Fibroblast of skin of right quadriceps (primary cell): ENCODE data around the gene KANSL2.
"Not testable (repeated sequence)": the region's sequence is repeated elsewhere in the genome, so short reads cannot be mapped to it uniquely, and the experiment has no call there.

ENCODE experiments used
- DNase-seq: peaks from one replicate; pipeline ENCODE4 v3.0.0-alpha.2; 2013

KANSL2 gene

DNA sequence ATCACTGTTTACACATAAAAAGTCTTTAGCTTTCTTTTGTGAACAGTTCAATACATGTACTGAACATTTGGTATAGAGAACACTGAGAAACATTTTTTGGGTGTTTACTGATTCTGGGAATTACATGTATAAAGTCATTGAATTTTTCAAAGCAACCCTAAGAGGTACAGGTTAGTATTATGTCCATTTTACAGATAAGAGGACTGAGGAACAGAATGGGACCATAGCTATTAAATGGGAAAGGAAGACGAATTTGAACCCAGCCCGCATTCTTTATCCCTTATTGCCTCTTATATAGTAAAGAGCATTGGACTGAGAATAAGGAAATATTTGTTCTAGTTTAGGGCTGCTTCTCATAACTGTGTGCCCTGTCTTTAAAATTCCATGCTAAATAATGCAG is 889 bp upstream of the KANSL2 start:
- DNase-seq = no peak

GRCh38 chr12:48682533-48682905 is 481 bp upstream of the KANSL2 start:
- DNase-seq = not testable (repeated sequence)

- DNase-seq = peak; percentile 4
Observed at GRCh38 chr12:48681399-48681709, 684 bp downstream of the KANSL2 start.

DNA sequence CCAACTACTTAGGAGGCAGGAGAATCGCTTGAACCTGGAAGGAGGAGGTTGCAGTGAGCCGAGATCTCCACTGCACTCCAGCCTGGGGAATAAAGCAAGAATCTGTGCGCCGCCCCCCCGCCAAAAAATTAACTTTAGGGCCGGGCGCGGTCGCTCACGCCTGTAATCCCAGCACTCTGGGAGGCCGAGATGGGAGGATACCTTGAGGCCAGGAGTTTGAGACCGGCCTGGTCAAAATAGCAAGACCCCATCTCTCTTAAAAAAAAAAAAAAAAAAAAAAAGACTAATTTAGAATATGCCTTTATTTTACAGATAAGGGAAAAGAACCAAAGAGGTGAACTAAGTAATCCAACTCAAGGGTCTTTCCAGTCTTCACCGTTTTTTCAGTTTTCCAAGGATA is 1.2 kb downstream of the KANSL2 start:
- DNase-seq = no peak

GRCh38 chr12:48678551-48679185 is 3.4 kb downstream of the KANSL2 start:
- DNase-seq = no peak

- DNase-seq = peak; percentile 14
Observed at GRCh38 chr12:48671231-48671856, 10.7 kb downstream of the KANSL2 start.

- DNase-seq = no peak
Observed at GRCh38 chr12:48668996-48669395, 13.0 kb downstream of the KANSL2 start.

DNA sequence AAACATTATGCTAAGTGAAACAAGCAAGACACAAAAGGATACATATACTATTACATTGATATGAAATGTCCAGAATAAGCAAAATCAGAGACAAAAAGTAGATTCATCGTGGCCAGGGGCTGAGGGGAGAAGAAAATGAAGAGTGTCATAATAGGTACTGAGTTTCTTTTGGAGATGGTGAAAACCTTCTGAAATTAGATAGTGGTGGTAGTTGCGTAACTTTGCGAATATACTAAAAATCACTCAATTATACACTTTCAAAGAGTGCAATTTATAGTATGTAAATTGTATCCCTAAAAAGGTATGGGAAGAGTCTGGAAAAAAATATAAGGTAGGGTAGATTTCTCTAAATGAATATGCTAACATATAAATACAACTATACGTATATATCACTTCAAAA is 22.2 kb downstream of the KANSL2 start:
- no peak for DNase-seq

DNA sequence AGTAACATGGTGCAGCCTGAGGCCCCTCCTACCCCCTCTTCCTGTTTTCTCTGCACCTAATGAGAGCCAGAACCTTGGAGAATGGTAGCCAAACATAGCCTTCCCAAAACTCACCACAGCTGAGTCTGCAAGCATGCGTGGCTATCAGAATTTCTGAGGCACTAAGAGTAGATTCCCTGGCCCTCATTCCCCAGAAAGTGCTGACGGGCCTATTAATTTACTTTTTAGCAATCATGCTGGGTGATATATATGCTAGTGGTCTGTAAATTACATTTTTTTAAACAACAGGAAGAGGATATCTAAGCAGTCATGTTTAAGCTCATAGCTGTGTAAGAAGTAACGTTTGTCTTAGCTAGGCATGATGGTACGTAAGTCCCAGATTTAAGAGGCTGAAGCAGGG is 30.4 kb downstream of the KANSL2 start:
- peak; percentile 23 for DNase-seq

DNA sequence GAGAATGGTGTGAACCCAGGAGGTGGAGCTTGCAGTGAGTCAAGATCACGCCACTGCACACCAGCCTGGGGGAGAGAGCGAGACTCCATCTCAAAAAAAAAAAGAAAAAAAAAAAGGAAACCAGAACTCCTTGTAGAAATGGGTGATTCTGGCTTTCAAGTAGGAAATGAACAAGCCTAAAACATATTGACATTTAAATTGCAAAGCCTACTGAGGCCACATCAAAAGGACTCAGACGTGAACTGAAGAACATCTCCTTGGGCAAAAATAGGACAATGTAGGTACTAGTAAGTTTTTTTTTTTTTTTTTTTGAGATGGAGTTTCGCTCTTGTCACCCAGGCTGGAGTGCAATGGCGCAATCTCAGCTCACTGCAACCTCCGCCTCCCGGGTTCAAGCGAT is 36.7 kb downstream of the KANSL2 start:
- not testable (repeated sequence) for DNase-seq

GRCh38 chr12:48643011-48643410 is 39.0 kb downstream of the KANSL2 start:
- no peak for DNase-seq

DNA sequence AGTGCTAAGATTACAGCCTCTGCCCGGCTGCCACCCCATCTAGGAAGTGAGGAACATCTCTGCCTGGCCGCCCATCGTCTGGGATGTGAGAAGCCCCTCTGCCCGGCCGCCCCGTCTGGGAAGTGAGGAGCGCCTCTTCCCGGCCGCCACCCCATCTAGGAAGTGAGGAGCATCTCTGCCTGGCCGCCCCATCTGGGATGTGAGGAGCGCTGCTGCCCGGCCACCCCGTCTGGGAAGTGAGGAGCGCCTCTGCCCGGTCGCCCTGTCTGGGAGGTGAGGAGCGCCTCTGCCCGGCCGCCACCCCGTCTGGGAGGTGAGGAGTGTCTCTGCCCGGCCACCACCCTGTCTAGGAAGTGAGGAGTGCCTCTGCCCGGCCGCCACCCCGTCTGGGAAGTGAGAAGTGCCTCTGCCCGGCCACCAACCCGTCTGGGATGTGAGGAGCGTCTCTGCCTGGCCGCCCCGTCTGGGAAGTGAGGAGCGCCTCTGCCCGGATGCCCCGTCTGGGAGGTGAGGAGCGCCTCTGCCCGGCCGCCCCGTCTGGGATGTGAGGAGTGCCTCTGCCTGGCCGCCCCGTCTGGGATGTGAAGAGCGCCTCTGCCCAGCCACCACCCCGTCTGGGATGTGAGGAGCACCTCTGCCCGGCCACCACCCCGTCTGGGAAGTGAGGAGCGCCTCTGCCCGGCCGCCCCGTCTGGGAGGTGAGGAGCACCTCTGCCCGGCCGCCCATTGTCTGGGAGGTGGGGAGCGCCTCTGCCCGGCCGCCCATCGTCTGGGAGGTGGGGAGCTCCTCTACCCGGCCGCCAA is 40.1 kb downstream of the KANSL2 start:
- not testable (repeated sequence) for DNase-seq

GRCh38 chr12:48640854-48641253 is 41.2 kb downstream of the KANSL2 start:
- DNase-seq = no peak

DNA sequence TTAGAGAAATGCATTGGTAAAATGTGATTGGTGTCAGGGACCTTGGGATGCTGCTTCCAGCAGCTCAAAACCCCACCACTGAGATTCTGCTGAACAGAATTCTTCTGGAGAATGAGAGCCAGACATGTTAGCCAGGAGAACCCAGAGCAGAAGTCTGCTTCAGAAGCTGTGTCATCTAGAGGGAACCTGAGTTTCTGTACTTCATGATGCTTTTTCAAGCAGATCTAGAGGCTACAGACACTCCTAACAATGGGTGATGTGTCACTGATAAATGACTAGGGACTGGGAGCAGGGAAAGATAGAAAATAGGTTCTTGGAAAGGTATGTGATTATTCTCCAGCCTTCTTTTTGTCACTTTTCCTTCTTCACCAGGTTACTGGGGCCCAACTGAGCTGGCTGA is 41.6 kb downstream of the KANSL2 start:
- no peak for DNase-seq

- no peak for DNase-seq
Observed at GRCh38 chr12:48631071-48631470, 51.0 kb downstream of the KANSL2 start.

- no peak for DNase-seq
Observed at GRCh38 chr12:48630346-48630745, 51.7 kb downstream of the KANSL2 start.

GRCh38 chr12:48629541-48629940 is 52.5 kb downstream of the KANSL2 start:
- no peak for DNase-seq

- no peak for DNase-seq
Observed at GRCh38 chr12:48627556-48627955, 54.5 kb downstream of the KANSL2 start.

DNA sequence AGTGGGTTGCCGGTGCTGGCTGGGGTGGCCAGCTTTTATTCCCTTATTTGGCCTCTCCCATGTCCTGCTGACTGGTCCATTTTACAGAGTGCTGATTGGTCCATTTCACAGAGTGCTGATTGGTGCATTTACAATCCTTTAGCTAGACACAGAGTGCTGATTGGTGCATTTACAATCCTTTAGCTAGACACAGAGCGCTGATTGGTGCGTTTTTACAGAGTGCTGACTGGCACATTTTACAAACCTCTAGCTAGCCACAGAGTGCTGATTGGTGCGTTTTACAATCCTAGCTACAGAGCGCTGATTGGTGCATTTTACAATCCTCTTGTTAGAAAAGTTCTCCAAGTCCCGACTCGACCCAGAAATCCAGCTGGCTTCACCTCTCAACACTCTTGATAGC is 59.0 kb downstream of the KANSL2 start:
- DNase-seq = not testable (repeated sequence)

GRCh38 chr12:48618541-48618940 is 63.5 kb downstream of the KANSL2 start:
- peak; percentile 60 for DNase-seq

DNA sequence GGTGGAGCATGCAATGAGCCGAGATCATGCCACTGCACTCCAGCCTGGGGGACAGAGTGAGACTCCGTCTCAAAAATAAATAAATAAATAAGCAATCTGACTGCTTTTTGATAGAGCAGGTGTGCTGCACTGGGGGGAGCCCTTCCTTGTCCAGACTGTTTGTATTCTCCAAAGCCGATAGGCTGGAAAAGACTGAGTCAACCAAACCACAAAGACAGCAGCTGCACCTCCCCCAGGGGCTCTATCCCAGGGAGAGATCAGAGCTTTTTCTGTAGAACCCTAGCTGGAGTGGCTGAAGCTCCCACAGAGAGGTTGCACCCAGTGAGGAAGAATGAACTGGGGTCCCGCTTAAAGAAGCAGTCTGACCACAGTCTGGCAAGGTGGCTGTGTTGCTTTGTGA is 66.4 kb downstream of the KANSL2 start:
- DNase-seq = peak; percentile 2

DNA sequence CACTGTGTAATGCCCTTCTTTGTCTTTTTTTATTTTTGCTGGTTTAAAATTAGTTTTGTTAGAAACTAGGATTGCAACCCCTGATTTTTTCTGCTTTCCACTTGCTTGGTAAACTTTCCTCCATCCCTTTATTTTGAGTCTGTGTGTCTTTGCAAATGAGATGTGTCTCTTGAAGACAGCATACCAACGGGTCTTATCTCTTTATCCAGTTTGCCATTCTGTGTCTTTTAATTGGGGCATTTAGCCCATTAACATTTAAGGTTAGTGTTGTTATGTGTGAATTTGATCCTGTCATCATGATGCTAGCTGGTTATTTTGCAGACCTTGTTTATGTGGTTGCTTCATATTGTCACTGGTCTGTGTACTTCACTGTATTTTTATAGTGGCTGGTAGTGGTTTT is 68.7 kb downstream of the KANSL2 start:
- no peak for DNase-seq
